Activated CD8-positive, alpha-beta memory T cell treated with anti-CD3 and anti-CD28 coated beads, Interleukin-2, amount 50 U/mL, for 24 hours (primary cell): ENCODE measurements around the gene SFXN2.
"Not testable (repeated sequence)": the region's sequence is repeated elsewhere in the genome, so short reads cannot be mapped to it uniquely, and the experiment has no call there.

Experiments
- DNase-seq: peaks from one replicate; pipeline ENCODE4 v3.0.0-alpha.2; 2020; ENCODE audit errors: extremely low read depth

Gene SFXN2

GRCh38 chr10:102714621-102715455 lies at the start of gene SFXN2:
Gene SFXN2 (plus strand): TSS chr10:102714636. CDS start chr10:102726637, 12,001 bp downstream.
- DNase-seq, result peak; percentile 7

GRCh38 chr10:102665904-102666509 lies 48.4 kb upstream of the SFXN2 start:
- no peak for DNase-seq

- not testable (repeated sequence) for DNase-seq
These were observed 47.0 kb upstream of the SFXN2 start for GRCh38 chr10:102667411-102667810.

GRCh38 chr10:102668326-102669107 lies 45.9 kb upstream of the SFXN2 start:
- no peak for DNase-seq

GRCh38 chr10:102669206-102670064 lies 45.0 kb upstream of the SFXN2 start:
- DNase-seq, result no peak

GRCh38 chr10:102670065-102670670 lies 44.3 kb upstream of the SFXN2 start:
- DNase-seq, result no peak

GRCh38 chr10:102670871-102671434 lies 43.5 kb upstream of the SFXN2 start:
- no peak for DNase-seq

- DNase-seq, result no peak
These were observed 41.1 kb upstream of the SFXN2 start for GRCh38 chr10:102673236-102673818.

- DNase-seq, result peak; percentile 43
These were observed 40.5 kb upstream of the SFXN2 start for GRCh38 chr10:102673819-102674511.

GRCh38 chr10:102674566-102674965 lies 39.9 kb upstream of the SFXN2 start:
- no peak for DNase-seq

GRCh38 chr10:102675011-102675665 lies 39.3 kb upstream of the SFXN2 start:
- DNase-seq, result no peak

- no peak for DNase-seq
These were observed 38.5 kb upstream of the SFXN2 start for GRCh38 chr10:102675666-102676533.

GRCh38 chr10:102676534-102677315 lies 37.7 kb upstream of the SFXN2 start:
- no peak for DNase-seq

GRCh38 chr10:102677331-102678067 lies 36.9 kb upstream of the SFXN2 start:
- no peak for DNase-seq

GRCh38 chr10:102678068-102678400 lies 36.4 kb upstream of the SFXN2 start:
- DNase-seq, result no peak

- DNase-seq, result no peak
These were observed 35.6 kb upstream of the SFXN2 start for GRCh38 chr10:102678842-102679289.

- DNase-seq, result no peak
These were observed 34.8 kb upstream of the SFXN2 start for GRCh38 chr10:102679596-102679995.
